ENCODE data around the gene CNTN4.

CNTN4 gene

GRCh38 chr3:2657971-2658370 lies 559.3 kb downstream of the CNTN4 start:
- no peak for TF ChIP-seq POLR2AphosphoS5 (IDR thresholded peaks at IDR 0.05; ENCODE audit: low read depth)
- no peak for TF ChIP-seq GABPA (IDR thresholded peaks at IDR 0.05; ENCODE audit: low read depth)
- TF ChIP-seq REST (IDR thresholded peaks at IDR 0.05; ENCODE audit: insufficient replicate concordance, low read depth): no peak
- no peak for TF ChIP-seq SPI1 (IDR thresholded peaks at IDR 0.05; ENCODE audit: borderline replicate concordance, low read depth)
- TF ChIP-seq CTCF (IDR thresholded peaks at IDR 0.05; ENCODE audit: insufficient read depth, low read length): no peak
- no peaks in the 10 kb centered on the region for H3K27me3 ChIP-seq (ENCODE audit: insufficient read depth, poor library complexity, severe bottlenecking)
- no peak for DNase-seq (ENCODE audit: low read depth in 1 of 2, low spot score in 1 of 2)
- H3K4me3 ChIP-seq (replicated peaks; ENCODE audit: insufficient read depth, low read length): no peak overlapping the region
- no peak overlapping the region for H3K27ac ChIP-seq (replicated peaks)

GRCh38 chr3:2659896-2660295 lies 561.2 kb downstream of the CNTN4 start:
- Histone ChIP-seq H3K27ac (replicated peaks) (no peak overlapping the region), H3K4me3 (replicated peaks; ENCODE audit: insufficient read depth, low read length) (no peak overlapping the region), H3K27me3 (ENCODE audit: insufficient read depth, poor library complexity, severe bottlenecking) (no peaks in the 10 kb centered on the region)
- TF ChIP-seq REST (IDR thresholded peaks at IDR 0.05; ENCODE audit: insufficient replicate concordance, low read depth): no peak
- TF ChIP-seq CTCF (IDR thresholded peaks at IDR 0.05; ENCODE audit: insufficient read depth, low read length): no peak
- no peak for TF ChIP-seq POLR2AphosphoS5 (IDR thresholded peaks at IDR 0.05; ENCODE audit: low read depth)
- no peak for DNase-seq (ENCODE audit: low read depth in 1 of 2, low spot score in 1 of 2)

- Histone ChIP-seq H3K27ac (replicated peaks) (no peak overlapping the region), H3K27me3 (ENCODE audit: insufficient read depth, poor library complexity, severe bottlenecking) (no peaks in the 10 kb centered on the region), H3K4me3 (replicated peaks; ENCODE audit: insufficient read depth, low read length) (no peak overlapping the region)
- TF ChIP-seq SPI1 (IDR thresholded peaks at IDR 0.05; ENCODE audit: borderline replicate concordance, low read depth) (no peak), GABPA (IDR thresholded peaks at IDR 0.05; ENCODE audit: low read depth) (no peak), POLR2AphosphoS5 (IDR thresholded peaks at IDR 0.05; ENCODE audit: low read depth) (no peak), CTCF (IDR thresholded peaks at IDR 0.05; ENCODE audit: insufficient read depth, low read length) (no peak), REST (IDR thresholded peaks at IDR 0.05; ENCODE audit: insufficient replicate concordance, low read depth) (no peak)
- DNase-seq (ENCODE audit: low read depth in 1 of 2, low spot score in 1 of 2): no peak
These were observed 562.4 kb downstream of the CNTN4 start for GRCh38 chr3:2661078-2661477.
